ENCODE measurements around the gene SLC39A11.

GRCh38 chr17:72658675-72659074 is 433.8 kb downstream of the SLC39A11 start:
- TF ChIP-seq, protein P1, sequence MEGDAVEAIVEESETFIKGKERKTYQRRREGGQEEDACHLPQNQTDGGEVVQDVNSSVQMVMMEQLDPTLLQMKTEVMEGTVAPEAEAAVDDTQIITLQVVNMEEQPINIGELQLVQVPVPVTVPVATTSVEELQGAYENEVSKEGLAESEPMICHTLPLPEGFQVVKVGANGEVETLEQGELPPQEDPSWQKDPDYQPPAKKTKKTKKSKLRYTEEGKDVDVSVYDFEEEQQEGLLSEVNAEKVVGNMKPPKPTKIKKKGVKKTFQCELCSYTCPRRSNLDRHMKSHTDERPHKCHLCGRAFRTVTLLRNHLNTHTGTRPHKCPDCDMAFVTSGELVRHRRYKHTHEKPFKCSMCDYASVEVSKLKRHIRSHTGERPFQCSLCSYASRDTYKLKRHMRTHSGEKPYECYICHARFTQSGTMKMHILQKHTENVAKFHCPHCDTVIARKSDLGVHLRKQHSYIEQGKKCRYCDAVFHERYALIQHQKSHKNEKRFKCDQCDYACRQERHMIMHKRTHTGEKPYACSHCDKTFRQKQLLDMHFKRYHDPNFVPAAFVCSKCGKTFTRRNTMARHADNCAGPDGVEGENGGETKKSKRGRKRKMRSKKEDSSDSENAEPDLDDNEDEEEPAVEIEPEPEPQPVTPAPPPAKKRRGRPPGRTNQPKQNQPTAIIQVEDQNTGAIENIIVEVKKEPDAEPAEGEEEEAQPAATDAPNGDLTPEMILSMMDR (IDR thresholded peaks at IDR 0.05) = no peak
- no peak for TF ChIP-seq POLR2A (IDR thresholded peaks at IDR 0.05)

Measured in testis (tissue), 2 donors.